HG02642 (cell line): ENCODE data around the gene HBS1L.

Experiments used
- ATAC-seq: cut with Tn5 transposase; IDR thresholded peaks from one replicate; pipeline ENCODE4 v1.9.1; 2021; ENCODE audit warnings: mild to moderate bottlenecking; ENCODE audit not compliant: unreplicated experiment, poor library complexity

The HBS1L gene

DNA sequence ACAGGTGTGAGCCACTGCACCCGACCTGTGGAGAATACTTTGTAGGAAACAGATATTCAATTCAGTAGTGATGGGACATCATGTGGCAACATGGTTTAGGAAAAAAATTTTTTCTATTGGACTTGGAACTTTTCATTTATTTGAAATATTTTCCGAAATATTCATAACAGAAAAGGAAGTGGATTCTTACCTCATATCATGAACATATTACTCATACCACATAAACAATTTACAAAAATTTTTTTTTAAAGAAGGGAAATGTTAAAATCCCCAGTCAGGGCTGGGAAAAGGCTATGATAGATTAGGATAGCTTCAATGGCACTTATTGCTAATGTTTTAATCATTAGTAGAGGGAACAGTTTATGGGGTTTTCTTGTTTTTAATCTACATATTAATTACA, 97.9 kb downstream of the HBS1L start:
- no peak for ATAC-seq

DNA sequence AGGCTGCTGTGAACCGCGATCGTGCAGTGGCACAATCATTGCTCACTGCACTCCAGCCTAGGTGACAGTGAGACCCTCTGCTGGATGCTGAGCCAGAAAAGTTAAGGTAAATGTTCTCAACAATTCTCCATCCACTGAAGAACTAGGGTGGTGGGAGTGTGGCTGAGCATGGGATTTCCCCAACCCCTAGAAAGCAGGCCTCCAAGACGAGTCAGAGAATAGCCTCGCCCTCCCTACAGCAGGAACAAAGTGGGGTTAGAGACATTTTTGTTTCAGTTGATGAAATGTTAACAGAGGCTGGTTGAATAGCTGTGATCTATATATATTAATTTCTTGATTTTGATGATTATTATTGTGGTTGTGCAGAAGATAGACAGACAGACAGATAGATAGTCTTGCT, 98.6 kb downstream of the HBS1L start:
- no peak for ATAC-seq

DNA sequence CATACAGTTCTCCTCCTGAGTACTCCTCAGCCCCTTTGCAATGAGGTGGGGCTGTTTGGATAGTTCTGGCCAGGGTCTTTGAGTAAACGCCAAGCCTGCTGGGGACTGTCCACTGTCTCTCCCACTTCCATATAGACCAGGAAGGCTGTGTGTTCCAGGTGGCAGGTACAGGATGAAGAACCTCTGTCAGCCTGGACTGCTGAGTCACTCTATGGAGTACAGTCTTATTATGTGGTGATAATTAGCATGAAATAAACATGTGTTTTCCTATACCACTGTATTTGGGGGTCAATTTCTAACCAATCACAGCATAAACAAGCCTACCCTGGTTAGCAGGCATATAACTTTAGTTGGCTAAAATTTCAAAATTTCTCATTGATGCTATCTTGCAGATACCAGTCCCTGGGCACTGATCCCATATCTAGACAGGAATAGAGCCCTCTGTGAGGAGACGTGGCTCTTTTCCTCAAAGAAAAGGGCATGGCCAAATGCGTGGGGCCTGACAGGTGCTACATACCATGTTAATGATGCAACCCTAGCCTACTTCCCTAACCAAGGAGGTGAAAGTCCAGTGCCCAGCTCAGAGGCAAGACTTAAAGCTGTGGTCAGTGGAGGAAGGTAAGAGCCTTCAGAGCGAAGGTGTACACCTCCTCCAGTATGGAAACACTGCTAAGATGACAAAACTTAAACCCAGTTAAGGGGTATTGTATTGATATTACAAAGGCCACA, 100.2 kb downstream of the HBS1L start:
- ATAC-seq: no peak

DNA sequence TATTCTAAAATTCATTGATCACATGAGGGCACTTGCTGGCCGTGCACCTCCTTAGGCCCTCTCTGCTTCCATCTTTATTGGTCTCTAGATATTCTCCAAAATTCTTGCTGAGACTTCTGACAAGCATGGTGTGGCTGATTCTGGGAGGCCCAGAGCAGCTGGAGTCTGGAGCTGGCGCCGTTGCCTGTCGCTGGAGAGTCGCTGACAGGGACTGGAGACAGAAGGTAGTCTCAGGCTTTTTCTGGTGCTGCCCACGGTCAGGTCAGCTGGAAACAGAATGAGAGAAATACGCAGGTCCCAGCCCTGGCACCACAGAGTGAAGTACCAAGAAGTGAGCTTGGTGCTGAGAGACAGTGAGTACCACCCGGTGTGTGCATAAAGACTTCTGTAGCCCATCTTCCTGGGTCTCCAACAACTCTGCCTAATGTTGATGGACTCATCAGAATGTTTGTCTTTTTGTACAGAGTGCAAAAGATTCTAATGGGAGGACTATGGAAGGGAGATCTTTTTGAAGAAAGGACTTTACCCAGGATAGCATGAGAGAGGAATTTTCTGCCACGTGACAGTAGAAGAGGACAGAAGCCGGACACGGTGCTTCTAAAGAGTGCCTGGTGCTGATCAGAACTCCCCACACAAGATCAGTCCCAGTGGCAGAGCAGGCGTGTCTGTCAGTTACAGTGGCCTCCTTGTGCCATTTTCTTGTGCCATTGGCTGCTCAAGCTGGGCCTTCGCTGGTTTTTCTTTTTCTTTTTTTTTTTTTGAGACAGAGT, 102.9 kb downstream of the HBS1L start:
- no peak for ATAC-seq

DNA sequence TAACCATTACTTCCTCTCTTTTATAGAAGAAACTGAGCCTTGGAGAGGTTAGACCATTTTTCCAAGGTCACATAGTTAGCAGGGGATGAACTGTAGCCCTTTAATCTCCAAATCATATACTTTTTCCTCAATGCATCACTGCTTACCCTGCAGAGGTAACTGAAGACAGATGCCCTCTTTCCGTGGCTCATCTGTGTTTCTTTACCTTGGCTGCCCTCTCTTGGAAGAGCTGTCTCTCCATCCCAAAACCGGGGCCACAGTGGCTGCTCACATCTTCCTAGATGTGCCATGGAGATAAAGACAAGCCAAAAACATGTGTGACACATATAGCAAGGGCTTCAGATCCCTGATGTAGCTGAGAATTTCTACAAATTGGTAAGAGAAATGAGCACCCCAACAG, 104.1 kb downstream of the HBS1L start:
- ATAC-seq: no peak

DNA sequence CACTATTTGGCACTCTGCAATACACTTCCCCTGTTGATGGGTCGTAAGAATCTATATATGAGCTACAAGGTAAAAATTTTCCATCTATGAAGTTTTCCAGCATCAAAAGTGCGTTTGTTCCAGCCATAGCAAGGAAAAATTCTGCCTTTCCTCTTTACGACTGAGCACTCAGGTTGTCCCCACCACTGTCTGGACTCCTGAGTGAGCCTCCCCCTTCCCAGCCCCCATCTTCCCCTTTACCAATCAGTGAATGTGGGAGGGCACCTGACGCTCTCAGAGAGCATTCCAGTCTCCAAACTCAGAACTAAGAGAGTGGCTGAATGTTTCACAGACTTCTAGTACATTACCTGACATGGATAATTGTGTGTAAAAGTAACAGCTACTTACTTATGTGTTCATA, 104.7 kb downstream of the HBS1L start, which contains the start of gene ALDH8A1:
Gene ALDH8A1, minus strand, starts transcription at position 175 of the 400 bp plus-strand sequence. Its CDS starts 48 bp downstream, at position 127.
- ATAC-seq: no peak

DNA sequence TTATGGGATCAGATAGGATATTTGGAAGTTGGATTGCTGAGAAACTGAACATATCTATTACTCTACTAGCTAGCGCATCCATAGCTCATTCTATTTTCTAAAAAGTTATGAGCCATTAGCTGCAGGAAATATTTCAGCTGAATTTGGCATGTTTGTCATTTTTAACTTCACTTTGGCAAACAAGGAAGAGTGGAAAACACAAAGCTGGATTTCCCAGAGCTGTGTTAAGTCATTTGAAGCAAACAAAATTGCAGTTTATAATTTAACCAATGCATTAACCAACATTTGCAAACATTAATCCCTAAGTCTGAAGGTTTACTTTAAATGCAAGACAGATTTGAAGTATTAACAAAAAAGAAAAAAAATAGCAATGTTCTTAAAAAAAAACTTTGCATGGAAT, 105.9 kb downstream of the HBS1L start:
- ATAC-seq: no peak

DNA sequence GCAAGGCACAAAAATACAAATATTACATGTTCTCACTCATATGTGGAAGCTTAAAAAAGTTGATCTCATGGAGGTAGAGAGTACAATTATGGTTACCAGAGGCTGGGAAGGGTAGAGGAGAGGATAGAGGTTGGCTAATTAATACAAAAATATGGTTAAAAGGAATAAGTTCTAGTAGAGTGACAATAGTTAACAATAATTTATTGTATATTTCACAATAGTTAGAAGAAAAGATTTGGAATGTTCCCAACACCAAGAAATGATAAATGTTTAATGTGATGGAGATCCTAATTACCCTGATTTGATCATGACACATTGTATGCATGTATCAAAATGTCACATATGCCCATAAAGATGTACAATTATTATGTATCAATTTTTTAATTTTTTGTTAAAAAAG, 106.5 kb downstream of the HBS1L start:
- no peak for ATAC-seq

DNA sequence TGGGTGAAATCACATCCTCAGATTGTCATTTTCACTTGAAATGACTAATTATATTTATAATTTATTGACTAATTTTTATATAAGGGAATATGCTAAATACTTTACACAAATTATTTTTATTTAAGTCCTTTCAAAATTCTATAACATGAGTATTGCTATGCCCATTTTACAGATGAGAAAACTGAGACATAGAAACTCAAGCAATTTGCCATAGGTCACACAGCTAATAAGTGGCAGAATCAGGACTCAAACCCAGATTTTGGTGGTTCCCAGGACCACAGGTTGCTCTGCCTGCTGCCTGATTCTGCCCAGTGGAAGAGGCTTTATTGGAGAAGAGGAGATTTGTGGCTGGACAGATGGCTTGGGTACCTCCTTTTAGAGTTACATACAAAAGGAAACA, 109.6 kb downstream of the HBS1L start:
- ATAC-seq: no peak

DNA sequence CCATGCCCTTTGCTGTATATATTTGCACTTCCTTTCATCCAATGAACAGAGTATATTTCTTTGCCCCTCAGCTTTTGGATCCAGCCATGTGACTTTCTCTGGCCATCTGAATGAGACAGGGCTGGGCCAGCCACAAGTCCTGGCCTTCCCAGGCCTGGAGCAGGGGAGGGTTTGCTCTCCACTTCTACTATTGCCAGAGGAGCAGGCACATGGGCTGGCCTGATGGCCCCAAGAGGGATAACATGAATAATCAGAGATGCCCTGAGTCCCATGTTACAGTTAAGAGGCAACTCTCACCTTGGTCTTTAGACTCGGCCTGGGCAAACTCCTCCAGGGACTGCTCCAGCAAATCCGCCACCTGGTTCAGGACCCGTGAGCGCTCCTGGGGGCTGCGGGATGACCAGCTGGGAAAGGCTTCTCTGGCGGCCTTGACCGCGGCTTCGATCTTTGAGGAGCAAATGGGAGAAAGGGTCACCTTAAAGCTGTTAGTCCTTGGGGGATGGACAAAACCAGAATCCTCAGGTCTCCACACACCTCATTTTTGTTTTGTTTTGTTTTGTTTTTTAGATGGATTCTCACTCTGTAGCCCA, 111.0 kb downstream of the HBS1L start:
- ATAC-seq: no peak

DNA sequence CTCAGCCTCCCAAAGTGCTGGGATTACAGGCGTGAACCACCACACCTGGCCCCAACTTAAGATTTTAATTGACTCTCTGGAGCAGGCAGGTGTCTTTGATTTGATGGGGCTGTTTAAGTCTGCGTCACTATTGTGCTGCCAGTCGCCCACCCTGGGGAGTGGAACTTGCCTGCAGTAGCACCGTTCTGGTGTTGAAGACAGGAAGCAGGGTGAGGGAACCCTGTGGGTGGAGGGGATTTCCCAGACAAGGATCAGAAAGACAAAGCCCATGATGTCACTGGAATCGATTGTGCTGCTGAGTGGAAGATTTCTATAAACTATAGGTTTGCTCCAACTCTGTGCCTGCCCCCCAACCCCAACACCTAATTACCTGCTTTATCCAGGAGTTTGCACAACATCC, 115.7 kb downstream of the HBS1L start:
- no peak for ATAC-seq

DNA sequence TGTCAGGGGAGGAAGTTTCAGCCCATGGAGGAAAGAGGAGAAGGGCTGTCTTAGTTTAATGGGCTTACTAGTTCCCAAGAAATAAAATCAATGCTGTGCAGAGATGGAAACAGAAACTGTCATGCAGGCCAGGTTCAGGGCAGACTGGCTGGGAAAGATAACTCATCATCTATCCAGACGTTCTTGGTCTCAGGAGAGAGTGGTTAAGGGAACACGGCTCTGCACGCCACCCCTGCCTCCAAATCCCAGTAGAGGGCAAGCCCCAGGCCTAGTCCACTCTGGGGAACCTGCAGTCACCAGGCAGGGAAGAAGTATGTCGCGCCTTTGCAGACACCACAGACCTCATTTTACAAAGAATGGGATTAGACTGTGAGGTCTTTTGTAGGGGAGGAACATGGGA, 117.2 kb downstream of the HBS1L start:
- no peak for ATAC-seq

DNA sequence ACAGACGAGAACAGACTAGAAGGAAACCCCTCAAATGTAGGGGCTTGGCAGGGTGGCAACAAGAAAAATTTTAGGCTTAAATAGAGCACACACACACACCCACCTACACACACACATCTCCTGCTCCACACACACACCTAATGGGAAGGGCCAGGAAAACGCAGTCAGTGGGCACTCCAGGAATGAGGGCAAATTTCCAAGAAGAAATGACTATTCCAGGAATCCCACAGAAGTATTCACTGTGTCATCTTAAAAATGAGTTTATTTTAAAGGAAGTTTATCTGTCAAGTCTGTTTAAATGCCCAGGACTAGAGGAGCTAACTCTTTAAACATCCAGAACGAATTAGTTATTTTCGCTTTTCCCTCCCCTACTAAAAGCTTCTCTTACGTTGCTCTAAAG, 117.7 kb downstream of the HBS1L start:
- ATAC-seq: no peak

DNA sequence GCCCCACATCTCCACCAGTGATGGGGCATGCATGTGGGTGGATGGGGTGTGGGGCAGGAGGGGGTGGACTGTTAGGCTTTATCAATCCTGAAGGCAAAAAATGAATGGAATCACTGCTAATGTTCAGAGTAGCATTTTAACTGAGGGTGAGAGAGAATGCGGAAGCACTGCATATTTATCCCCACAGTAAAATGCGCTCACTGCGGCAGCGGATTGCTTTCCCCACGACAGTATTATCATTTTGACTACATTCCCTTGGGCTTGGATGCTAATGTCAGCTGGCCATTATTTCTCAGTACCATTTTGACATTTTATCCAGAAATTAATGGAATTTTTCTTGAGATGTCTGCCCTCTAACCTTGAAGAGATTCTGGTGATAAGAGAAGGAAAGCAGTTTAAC, 118.1 kb downstream of the HBS1L start:
- ATAC-seq: no peak

DNA sequence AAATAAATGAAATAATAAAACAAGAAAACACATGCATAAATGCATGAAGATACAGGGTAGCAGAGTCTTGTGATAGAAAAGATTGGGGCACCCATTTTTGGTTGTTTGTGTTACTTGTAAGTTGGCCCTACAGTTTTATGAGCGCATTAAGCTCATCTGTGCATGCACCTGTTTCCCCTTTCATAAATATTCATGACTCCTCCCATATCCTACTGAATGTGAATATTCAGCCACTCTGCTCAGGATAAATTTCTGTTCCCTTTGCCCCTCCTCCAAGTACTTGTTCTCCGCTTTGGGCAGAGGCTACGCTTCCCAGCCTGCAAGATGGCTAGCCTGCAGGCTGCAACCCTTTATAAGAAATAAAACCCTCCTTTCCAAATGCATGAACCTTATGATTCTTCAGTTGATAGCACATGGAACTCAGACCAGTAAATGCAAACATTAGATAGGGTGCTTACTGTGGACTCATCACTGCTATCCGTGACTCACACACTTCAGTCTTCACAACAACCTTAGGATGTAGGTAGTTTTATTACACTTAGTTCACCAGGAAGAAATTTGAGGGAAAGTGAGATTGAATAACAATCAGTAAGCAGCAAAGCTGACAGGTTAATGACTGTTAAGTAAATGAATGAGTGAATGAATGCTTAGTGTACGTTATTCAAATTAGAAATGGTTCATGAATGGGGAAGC, 119.7 kb downstream of the HBS1L start:
- ATAC-seq: no peak

DNA sequence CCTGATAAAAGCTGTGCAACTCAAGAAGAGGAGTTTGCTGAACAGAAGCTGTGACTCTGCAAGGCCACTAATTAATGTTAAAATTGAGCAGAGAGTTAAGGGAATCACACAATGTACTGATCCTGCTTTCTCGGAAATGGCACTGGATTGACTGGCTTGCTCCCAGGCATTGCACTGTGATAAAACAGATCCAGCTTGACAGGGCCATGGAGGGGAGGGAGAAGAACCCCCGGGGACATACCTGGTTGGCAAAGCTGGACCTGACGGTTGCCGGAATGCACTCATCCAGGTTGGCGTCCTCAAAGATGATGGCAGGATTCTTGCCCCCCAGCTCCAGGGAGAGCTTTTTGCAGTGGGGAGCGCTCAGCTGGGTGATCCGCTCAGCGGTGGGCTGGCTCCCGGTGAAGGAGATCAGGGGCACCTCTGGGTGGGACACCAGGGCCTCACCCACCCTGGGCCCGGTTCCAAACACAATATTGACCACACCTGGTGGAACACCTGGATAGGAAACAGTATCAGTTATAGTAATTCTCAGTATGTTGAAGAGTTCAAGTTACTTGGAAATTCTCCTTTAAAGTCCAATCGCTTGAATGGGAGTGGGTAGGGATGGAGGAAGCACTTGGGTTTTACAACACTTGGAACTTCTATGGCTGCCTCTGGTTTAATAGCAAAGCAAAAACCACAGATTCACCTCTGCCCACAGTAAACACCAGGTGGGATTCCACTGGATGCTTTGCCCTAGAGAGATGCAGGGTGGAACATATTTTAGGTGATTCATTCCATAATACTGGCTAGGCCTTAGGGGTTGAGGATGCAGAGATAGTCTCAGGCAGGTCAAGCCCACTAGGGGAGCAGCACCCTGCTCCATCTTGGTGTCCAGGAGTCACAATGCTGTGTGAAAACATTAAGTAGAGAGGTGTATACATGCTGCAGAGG, 121.8 kb downstream of the HBS1L start:
- ATAC-seq: no peak

DNA sequence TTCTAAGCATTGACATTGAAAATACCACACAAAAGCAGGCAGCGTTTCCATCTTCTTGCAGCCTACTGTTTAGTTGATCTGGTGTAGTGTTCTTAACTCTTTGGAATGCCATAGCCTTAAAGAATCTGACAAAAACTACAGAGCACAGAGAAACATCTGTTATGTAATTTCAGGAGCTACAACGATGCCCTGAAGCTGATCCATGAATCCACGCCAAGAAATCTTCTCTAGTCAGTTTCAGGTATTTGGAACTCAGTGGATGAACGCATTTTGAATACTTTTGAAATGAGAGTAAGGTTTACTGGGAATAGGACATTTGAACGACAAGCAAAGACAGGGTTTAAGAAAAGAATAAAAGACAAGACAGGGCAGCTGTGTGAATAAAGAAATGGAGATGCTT, 122.5 kb downstream of the HBS1L start:
- no peak for ATAC-seq

DNA sequence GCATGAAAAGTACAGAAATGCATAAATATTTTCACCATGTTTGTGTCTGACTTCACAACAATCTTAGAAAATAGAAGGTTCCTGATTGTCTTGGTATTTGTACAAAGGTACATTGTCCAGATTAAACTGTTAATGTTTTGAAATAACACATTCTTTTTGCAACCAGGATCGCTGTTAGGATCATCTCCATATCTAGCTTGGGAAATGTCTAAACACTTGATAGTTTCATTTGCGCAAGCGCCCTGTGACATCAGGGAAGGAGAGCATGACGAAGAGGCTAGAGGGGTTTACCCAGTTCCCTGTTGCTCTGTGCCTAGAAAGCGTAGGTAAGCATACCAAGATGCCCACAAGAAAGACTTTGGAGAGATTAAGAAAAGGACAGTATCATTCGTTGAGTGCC, 124.2 kb downstream of the HBS1L start:
- ATAC-seq: no peak

DNA sequence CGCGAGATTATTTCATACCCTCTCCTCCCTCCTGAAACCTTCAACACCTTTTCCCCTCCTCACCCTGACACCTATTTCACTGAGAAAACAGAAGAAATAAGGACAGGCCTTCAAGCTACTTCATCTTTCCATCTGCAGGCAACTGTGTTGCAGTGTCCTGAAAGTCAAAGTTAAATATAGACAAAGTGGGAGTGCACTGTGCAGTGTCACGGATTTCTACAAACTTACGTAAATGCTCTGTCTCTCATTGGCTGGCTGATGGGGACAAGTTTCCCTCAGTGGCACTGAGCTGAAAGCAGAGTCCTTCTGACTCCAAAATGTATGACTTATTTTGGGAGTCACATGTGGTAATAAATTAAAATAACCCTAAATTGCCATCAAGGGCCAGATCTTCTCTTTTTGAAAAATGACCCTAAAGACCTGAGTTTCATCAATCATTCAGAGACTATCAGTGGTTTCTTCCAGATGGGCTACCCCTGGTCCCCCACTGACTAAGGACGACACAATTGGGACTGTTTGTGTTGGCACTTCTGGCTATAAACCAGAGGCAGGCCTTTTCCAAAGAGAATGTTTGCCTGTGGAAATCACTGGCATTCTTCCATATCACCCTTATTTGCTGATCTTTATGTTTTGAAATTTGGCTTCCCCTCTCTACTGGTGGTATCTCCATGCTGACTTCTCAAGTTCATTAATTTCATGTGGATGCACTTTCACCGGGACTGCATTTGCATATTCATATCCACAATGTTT, 126.3 kb downstream of the HBS1L start:
- no peak for ATAC-seq
